Common myeloid progenitor, CD34-positive (primary cell): Measurements from ENCODE around the gene YIF1B.

Experiments
- CTCF ChIA-PET: fragments of 350-600 bp; sonication (Branson Sonifier 250); formaldehyde crosslinking; loops from one replicate; lab custom pipeline; 2021; ENCODE audit warnings: antibody characterized with exemption; lab: Charles Lee
- POLR2A ChIA-PET: fragments of 350-600 bp; sonication (Branson Sonifier 250); formaldehyde crosslinking; loops from one replicate; lab custom pipeline; 2021; ENCODE audit warnings: antibody characterized with exemption; lab: Charles Lee
- DNase-seq, 3 donors: peaks; one replicate each; pipeline versions ENCODE4 v3.0.0 to v3.0.0-alpha.2; 2013
- H3K27ac ChIP-seq, 2 experiments: 1 replicate in 1 of 2; 2 replicates in 1 of 2; pipeline ENCODE4 v1.7.0; 2013; ENCODE audit warnings: inconsistent platforms in 2 of 2, low read length in 2 of 2, mild to moderate bottlenecking in 2 of 2, low read depth in 1 of 2, moderate library complexity in 1 of 2; ENCODE audit not compliant: severe bottlenecking in 2 of 2, insufficient read depth in 1 of 2, poor library complexity in 1 of 2
- H3K27me3 ChIP-seq, 5 experiments: replicated peaks in 2 of 5; 1 replicate in 3 of 5; 2 replicates in 2 of 5; pipeline versions ENCODE4 v1.6.1 to v1.7.0; 2013; ENCODE audit warnings: low read length in 4 of 5, mild to moderate bottlenecking in 2 of 5, moderate library complexity in 2 of 5, inconsistent platforms in 1 of 5; ENCODE audit not compliant: insufficient read depth in 5 of 5, control insufficient read depth in 4 of 5
- H3K36me3 ChIP-seq, 4 experiments: 1 replicate in 2 of 4; 2 replicates in 2 of 4; pipeline versions ENCODE4 v1.6.1 to v1.7.0; 2013; ENCODE audit warnings: low read length in 3 of 4, control low read depth in 1 of 4, mild to moderate bottlenecking in 1 of 4; ENCODE audit not compliant: control insufficient read depth in 4 of 4, insufficient read depth in 4 of 4
- H3K4me1 ChIP-seq, 4 experiments: 1 replicate in 3 of 4; 2 replicates in 1 of 4; pipeline versions ENCODE4 v1.6.1 to v1.7.1; 2013; ENCODE audit warnings: low read length in 3 of 4, mild to moderate bottlenecking in 3 of 4, control low read depth in 1 of 4, inconsistent platforms in 1 of 4, moderate library complexity in 1 of 4; ENCODE audit not compliant: control insufficient read depth in 4 of 4, insufficient read depth in 4 of 4; ENCODE audit errors: control extremely low read depth in 1 of 4
- H3K4me3 ChIP-seq, 7 experiments: 1 replicate in 4 of 7; 2 replicates in 3 of 7; pipeline versions ENCODE4 v1.5.1 to v1.7.0; 2013; ENCODE audit warnings: mild to moderate bottlenecking in 7 of 7, low read length in 6 of 7, moderate library complexity in 6 of 7, inconsistent platforms in 2 of 7, low read depth in 2 of 7, control low read depth in 1 of 7; ENCODE audit not compliant: insufficient read depth in 4 of 7, control insufficient read depth in 1 of 7; ENCODE audit errors: extremely low read depth in 1 of 7
- H3K9me3 ChIP-seq, 5 experiments: 1 replicate in 4 of 5; 2 replicates in 1 of 5; pipeline versions ENCODE4 v1.6.1 to v1.7.1; 2013; ENCODE audit warnings: low read length in 4 of 5, mild to moderate bottlenecking in 2 of 5, inconsistent platforms in 1 of 5, low read depth in 1 of 5, moderate library complexity in 1 of 5; ENCODE audit not compliant: control insufficient read depth in 4 of 5, insufficient read depth in 2 of 5; ENCODE audit errors: control extremely low read depth in 1 of 5
- WGBS: methylation state at CpG from one replicate; pipeline ENCODE4 v1.1.5; 2013; ENCODE audit not compliant: insufficient coverage; 5-methylcytosine and 5-hydroxymethylcytosine counted together

YIF1B gene

GRCh38 chr19:38360351-38360750 lies 44.6 kb upstream of the YIF1B start:
- Histone ChIP-seq H3K36me3 (no peaks in the 10 kb centered on the region), H3K4me1 (peaks cover 0 to 20% (median 14%) of the 10 kb centered on the region in 4 experiments), H3K4me3 (no peak overlapping the region), H3K9me3 (no peaks in the 10 kb centered on the region), H3K27ac (no peak overlapping the region), H3K27me3 (peaks cover 0 to 44% (median 24%) of the 10 kb centered on the region in 5 experiments)
- ChIA-PET POLR2A (interaction anchor here (1.0 to 2.5 kb wide), 2 partner anchors 8 to 14 kb away, joined by 4 to 11 read pairs; partner anchors contain the start of gene PSMD8), CTCF (no interaction called here)
- no peak for DNase-seq
- 91% methylated on average over 9 of the region's 9 CpGs for WGBS

GRCh38 chr19:38359242-38360021 lies 43.7 kb upstream of the YIF1B start:
- Histone ChIP-seq H3K4me1 (peaks cover 0 to 20% (median 14%) of the 10 kb centered on the region in 4 experiments), H3K9me3 (no peaks in the 10 kb centered on the region), H3K27me3 (peaks cover 0 to 44% (median 24%) of the 10 kb centered on the region in 5 experiments), H3K36me3 (no peaks in the 10 kb centered on the region), H3K4me3 (no peak overlapping the region), H3K27ac (no peak overlapping the region)
- WGBS, result 53% methylated on average over 13 of the region's 18 CpGs
- ChIA-PET CTCF (interaction anchor here (0.6 to 1.4 kb wide), 2 partner anchors 11 to 227 kb away, joined by 3 read pairs; no protein-coding TSS in a partner anchor), POLR2A (interaction anchor here (1.0 kb wide), 1 partner anchor 8 kb away, joined by 4 read pairs; no protein-coding TSS in a partner anchor)
- DNase-seq, result no peak

GRCh38 chr19:38358071-38358470 lies 42.3 kb upstream of the YIF1B start:
- POLR2A ChIA-PET, result interaction anchor here (1.2 kb wide), 1 partner anchor 87 kb away, joined by 3 read pairs; no protein-coding TSS in a partner anchor
- H3K4me3 ChIP-seq, result no peak overlapping the region
- H3K9me3 ChIP-seq, result no peaks in the 10 kb centered on the region
- H3K27me3 ChIP-seq, result peaks cover 0 to 44% (median 24%) of the 10 kb centered on the region in 5 experiments
- no peak for DNase-seq
- peaks cover 0 to 18% (median 14%) of the 10 kb centered on the region in 4 experiments for H3K4me1 ChIP-seq
- CTCF ChIA-PET, result interaction anchor here (1.4 kb wide), 1 partner anchor 10 kb away, joined by 3 read pairs; no protein-coding TSS in a partner anchor
- 31% methylated on average over 4 of the region's 5 CpGs for WGBS
- H3K36me3 ChIP-seq, result no peaks in the 10 kb centered on the region
- no peak overlapping the region for H3K27ac ChIP-seq

GRCh38 chr19:38355728-38356725 lies 40.3 kb upstream of the YIF1B start:
- H3K27me3 ChIP-seq, result peaks cover 0 to 39% (median 24%) of the 10 kb centered on the region in 5 experiments
- H3K4me3 ChIP-seq, result no peak overlapping the region
- DNase-seq, result no peak
- H3K9me3 ChIP-seq, result no peaks in the 10 kb centered on the region
- ChIA-PET CTCF (no interaction called here), POLR2A (no interaction called here)
- peaks cover 0 to 1% (median 0%) of the 10 kb centered on the region in 4 experiments for H3K4me1 ChIP-seq
- WGBS, result 94% methylated on average over 14 of the region's 16 CpGs
- no peaks in the 10 kb centered on the region for H3K36me3 ChIP-seq
- no peak overlapping the region for H3K27ac ChIP-seq

GRCh38 chr19:38352611-38353010 lies 36.9 kb upstream of the YIF1B start:
- Histone ChIP-seq H3K4me3 (no peak overlapping the region), H3K36me3 (no peaks in the 10 kb centered on the region), H3K27ac (no peak overlapping the region), H3K9me3 (no peaks in the 10 kb centered on the region), H3K4me1 (no peaks in the 10 kb centered on the region), H3K27me3 (peaks cover 0 to 9% (median 2%) of the 10 kb centered on the region in 5 experiments)
- POLR2A ChIA-PET, result no interaction called here
- 80% methylated on average over 4 of the region's 8 CpGs for WGBS
- CTCF ChIA-PET, result no interaction called here
- no peak for DNase-seq

GRCh38 chr19:38351865-38352395 lies 36.2 kb upstream of the YIF1B start:
- no peak for DNase-seq
- WGBS, result 72% methylated on average over 5 of the region's 9 CpGs
- CTCF ChIA-PET, result interaction anchor here (1.5 kb wide), 1 partner anchor 108 kb away, joined by 3 read pairs; no protein-coding TSS in a partner anchor

More at GRCh38 chr19:38351865-38352395, 36.2 kb upstream of the YIF1B start:
- H3K27ac ChIP-seq, result no peak overlapping the region
- POLR2A ChIA-PET, result interaction anchor here (0.8 kb wide), 1 partner anchor 8 kb away, joined by 4 read pairs; no protein-coding TSS in a partner anchor
- H3K36me3 ChIP-seq, result no peaks in the 10 kb centered on the region
- no peaks in the 10 kb centered on the region for H3K4me1 ChIP-seq
- no peak overlapping the region for H3K4me3 ChIP-seq
- H3K9me3 ChIP-seq, result no peaks in the 10 kb centered on the region
- peaks cover 0 to 9% (median 2%) of the 10 kb centered on the region in 5 experiments for H3K27me3 ChIP-seq
